ENCODE measurements around the gene NELL2.

NELL2 gene

DNA sequence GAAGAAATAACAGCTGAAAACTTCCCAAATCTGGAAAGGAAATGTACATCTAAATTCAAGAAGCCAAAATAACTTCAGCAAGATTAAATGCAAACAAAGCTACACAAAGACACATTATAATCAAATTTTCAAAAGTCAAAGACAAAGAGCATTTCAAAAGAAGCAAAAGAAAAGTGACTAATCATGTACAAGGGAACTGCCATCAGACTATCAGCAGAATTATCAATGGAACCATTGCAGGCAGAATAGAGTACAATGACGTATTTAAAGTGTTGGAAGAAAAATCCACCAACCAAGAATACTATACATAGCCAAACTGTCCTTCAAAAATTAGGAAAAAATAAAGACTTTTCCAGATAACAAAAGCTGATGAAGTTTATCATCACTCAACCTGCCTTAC lies 147.5 kb downstream of the NELL2 start:
- Histone ChIP-seq H3K27me3 (ENCODE audit: insufficient read depth, poor library complexity, severe bottlenecking) (no peaks in the 10 kb centered on the region), H3K4me3 (ENCODE audit: severe bottlenecking) (no peak overlapping the region), H3K9me3 (ENCODE audit: severe bottlenecking) (peaks cover 8% of the 10 kb centered on the region), H3K36me3 (ENCODE audit: low read depth) (no peaks in the 10 kb centered on the region), H3K27ac (ENCODE audit: poor library complexity, severe bottlenecking) (no peak overlapping the region), H3K4me1 (ENCODE audit: insufficient read depth, poor library complexity, severe bottlenecking) (no peaks in the 10 kb centered on the region)
- no peak for DNase-seq (ENCODE audit: low spot score)
- ATAC-seq (ENCODE audit: low read depth), result no peak
- TF ChIP-seq, protein P1, sequence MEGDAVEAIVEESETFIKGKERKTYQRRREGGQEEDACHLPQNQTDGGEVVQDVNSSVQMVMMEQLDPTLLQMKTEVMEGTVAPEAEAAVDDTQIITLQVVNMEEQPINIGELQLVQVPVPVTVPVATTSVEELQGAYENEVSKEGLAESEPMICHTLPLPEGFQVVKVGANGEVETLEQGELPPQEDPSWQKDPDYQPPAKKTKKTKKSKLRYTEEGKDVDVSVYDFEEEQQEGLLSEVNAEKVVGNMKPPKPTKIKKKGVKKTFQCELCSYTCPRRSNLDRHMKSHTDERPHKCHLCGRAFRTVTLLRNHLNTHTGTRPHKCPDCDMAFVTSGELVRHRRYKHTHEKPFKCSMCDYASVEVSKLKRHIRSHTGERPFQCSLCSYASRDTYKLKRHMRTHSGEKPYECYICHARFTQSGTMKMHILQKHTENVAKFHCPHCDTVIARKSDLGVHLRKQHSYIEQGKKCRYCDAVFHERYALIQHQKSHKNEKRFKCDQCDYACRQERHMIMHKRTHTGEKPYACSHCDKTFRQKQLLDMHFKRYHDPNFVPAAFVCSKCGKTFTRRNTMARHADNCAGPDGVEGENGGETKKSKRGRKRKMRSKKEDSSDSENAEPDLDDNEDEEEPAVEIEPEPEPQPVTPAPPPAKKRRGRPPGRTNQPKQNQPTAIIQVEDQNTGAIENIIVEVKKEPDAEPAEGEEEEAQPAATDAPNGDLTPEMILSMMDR (IDR thresholded peaks at IDR 0.05; ENCODE audit: poor library complexity, severe bottlenecking), result no peak

GRCh38 chr12:44720265-44720664 lies 155.8 kb downstream of the NELL2 start:
- TF ChIP-seq, protein P1 (IDR thresholded peaks at IDR 0.05; ENCODE audit: poor library complexity, severe bottlenecking), result no peak
- DNase-seq (ENCODE audit: low spot score) (no peak), ATAC-seq (ENCODE audit: low read depth) (no peak)
- no peak overlapping the region for H3K4me3 ChIP-seq (ENCODE audit: severe bottlenecking)
- H3K27ac ChIP-seq (ENCODE audit: poor library complexity, severe bottlenecking), result no peak overlapping the region
- no peaks in the 10 kb centered on the region for H3K4me1 ChIP-seq (ENCODE audit: insufficient read depth, poor library complexity, severe bottlenecking)
- no peaks in the 10 kb centered on the region for H3K36me3 ChIP-seq (ENCODE audit: low read depth)
- no peaks in the 10 kb centered on the region for H3K9me3 ChIP-seq (ENCODE audit: severe bottlenecking)
- no peaks in the 10 kb centered on the region for H3K27me3 ChIP-seq (ENCODE audit: insufficient read depth, poor library complexity, severe bottlenecking)

DNA sequence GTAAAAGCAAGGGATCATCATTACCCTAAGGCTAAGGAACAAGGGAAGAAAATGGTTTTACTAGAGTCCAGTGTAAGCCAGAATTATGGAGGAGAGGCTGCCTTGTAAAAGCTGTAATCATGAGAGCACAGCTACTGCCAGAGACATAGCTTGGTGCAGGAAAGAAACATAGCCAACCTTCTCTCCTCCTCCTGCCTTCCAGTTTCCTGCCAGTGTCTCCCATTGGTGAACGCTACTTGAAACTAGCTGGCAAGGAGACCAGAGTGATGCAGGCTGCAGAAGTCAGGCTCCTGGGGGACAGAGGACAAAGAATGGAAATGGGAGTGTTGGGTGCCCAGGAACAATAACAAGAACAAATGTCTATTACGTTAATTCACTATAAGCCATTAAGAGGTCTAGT lies 158.5 kb downstream of the NELL2 start:
- Histone ChIP-seq H3K4me1 (ENCODE audit: insufficient read depth, poor library complexity, severe bottlenecking) (no peaks in the 10 kb centered on the region), H3K27me3 (ENCODE audit: insufficient read depth, poor library complexity, severe bottlenecking) (no peaks in the 10 kb centered on the region), H3K36me3 (ENCODE audit: low read depth) (no peaks in the 10 kb centered on the region), H3K9me3 (ENCODE audit: severe bottlenecking) (no peaks in the 10 kb centered on the region), H3K27ac (ENCODE audit: poor library complexity, severe bottlenecking) (no peak overlapping the region), H3K4me3 (ENCODE audit: severe bottlenecking) (no peak overlapping the region)
- DNase-seq (ENCODE audit: low spot score) (no peak), ATAC-seq (ENCODE audit: low read depth) (no peak)
- TF ChIP-seq, protein P1 (IDR thresholded peaks at IDR 0.05; ENCODE audit: poor library complexity, severe bottlenecking), result no peak

GRCh38 chr12:44716711-44717110 lies 159.4 kb downstream of the NELL2 start:
- no peak overlapping the region for H3K4me3 ChIP-seq (ENCODE audit: severe bottlenecking)
- H3K4me1 ChIP-seq (ENCODE audit: insufficient read depth, poor library complexity, severe bottlenecking), result no peaks in the 10 kb centered on the region
- peaks cover 4% of the 10 kb centered on the region for H3K27me3 ChIP-seq (ENCODE audit: insufficient read depth, poor library complexity, severe bottlenecking)
- ATAC-seq (ENCODE audit: low read depth) (no peak), DNase-seq (ENCODE audit: low spot score) (no peak)
- no peaks in the 10 kb centered on the region for H3K36me3 ChIP-seq (ENCODE audit: low read depth)
- no peaks in the 10 kb centered on the region for H3K9me3 ChIP-seq (ENCODE audit: severe bottlenecking)
- TF ChIP-seq, protein P1 (IDR thresholded peaks at IDR 0.05; ENCODE audit: poor library complexity, severe bottlenecking), result no peak
- H3K27ac ChIP-seq (ENCODE audit: poor library complexity, severe bottlenecking), result no peak overlapping the region

DNA sequence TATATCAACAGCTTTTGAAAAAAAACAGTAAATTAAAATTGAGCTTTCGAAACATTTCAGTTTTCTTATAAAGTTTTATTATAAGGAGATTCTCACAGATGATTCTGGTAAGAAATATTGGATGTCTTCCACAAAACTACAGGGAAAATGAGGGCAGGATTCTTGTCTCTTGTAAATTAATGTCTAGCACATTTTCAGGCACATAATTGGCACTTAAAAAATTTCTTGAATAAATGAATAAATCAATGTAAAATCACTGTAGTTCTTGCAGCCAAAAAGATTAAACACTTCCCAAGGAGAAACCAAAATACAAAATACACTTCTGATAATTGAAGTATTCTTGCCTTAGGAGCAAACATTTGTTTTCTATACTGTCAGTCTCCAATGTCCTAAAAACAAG lies 164.4 kb downstream of the NELL2 start:
- TF ChIP-seq, protein P1 (IDR thresholded peaks at IDR 0.05; ENCODE audit: poor library complexity, severe bottlenecking), result no peak

More for the DNA sequence above, 164.4 kb downstream of the NELL2 start:
- no peaks in the 10 kb centered on the region for H3K4me1 ChIP-seq (ENCODE audit: insufficient read depth, poor library complexity, severe bottlenecking)
- ATAC-seq (ENCODE audit: low read depth), result no peak
- peaks cover 4% of the 10 kb centered on the region for H3K27me3 ChIP-seq (ENCODE audit: insufficient read depth, poor library complexity, severe bottlenecking)
- DNase-seq (ENCODE audit: low spot score), result no peak
- no peaks in the 10 kb centered on the region for H3K36me3 ChIP-seq (ENCODE audit: low read depth)
- H3K4me3 ChIP-seq (ENCODE audit: severe bottlenecking), result no peak overlapping the region
- H3K9me3 ChIP-seq (ENCODE audit: severe bottlenecking), result no peaks in the 10 kb centered on the region
- no peak overlapping the region for H3K27ac ChIP-seq (ENCODE audit: poor library complexity, severe bottlenecking)
